ENCODE data around the gene ATL1.

The ATL1 gene

DNA sequence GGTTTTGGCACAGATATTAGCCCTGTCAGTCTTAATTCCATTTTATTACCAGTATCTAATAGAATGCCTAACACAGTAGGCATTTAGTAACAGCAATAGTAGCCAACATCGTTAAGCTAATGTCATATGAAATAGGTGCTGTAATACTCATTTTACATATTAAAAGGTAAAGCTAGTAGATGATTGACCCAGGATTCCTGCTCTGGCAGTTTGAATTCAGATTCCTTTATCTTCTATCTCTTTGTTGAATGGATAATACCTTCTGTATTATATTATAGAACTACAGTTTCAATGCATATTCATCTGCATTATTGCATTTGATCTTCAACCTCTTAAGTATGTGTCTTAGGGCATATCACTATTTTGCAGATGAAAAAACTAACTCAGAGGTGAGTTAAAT is 2.9 kb downstream of the ATL1 start:
- no peak overlapping the region for H3K27ac ChIP-seq (ENCODE audit: low read length)
- H3K4me3 ChIP-seq (ENCODE audit: low read length), result no peak overlapping the region
- no peaks in the 10 kb centered on the region for H3K4me1 ChIP-seq (ENCODE audit: control insufficient read depth, insufficient read depth, low read length)
- no peaks in the 10 kb centered on the region for H3K9me3 ChIP-seq (ENCODE audit: control insufficient read depth, insufficient read depth, low read length)
- no peaks in the 10 kb centered on the region for H3K36me3 ChIP-seq (ENCODE audit: control insufficient read depth, insufficient read depth, low read length)
- no CpG with 5 or more reads among the region's 1 CpG for WGBS (ENCODE audit: insufficient coverage, insufficient read length)
- no peaks in the 10 kb centered on the region for H3K27me3 ChIP-seq (ENCODE audit: control insufficient read depth, insufficient read depth, low read length)
- no peak for DNase-seq (ENCODE audit: low read depth, low spot score)

- Histone ChIP-seq H3K4me1 (ENCODE audit: control insufficient read depth, insufficient read depth, low read length) (no peaks in the 10 kb centered on the region), H3K27me3 (ENCODE audit: control insufficient read depth, insufficient read depth, low read length) (no peaks in the 10 kb centered on the region), H3K9me3 (ENCODE audit: control insufficient read depth, insufficient read depth, low read length) (no peaks in the 10 kb centered on the region), H3K27ac (ENCODE audit: low read length) (no peak overlapping the region), H3K36me3 (ENCODE audit: control insufficient read depth, insufficient read depth, low read length) (no peaks in the 10 kb centered on the region), H3K4me3 (ENCODE audit: low read length) (no peak overlapping the region)
- no peak for DNase-seq (ENCODE audit: low read depth, low spot score)
These were observed 9.8 kb downstream of the ATL1 start for GRCh38 chr14:50569714-50570274.

DNA sequence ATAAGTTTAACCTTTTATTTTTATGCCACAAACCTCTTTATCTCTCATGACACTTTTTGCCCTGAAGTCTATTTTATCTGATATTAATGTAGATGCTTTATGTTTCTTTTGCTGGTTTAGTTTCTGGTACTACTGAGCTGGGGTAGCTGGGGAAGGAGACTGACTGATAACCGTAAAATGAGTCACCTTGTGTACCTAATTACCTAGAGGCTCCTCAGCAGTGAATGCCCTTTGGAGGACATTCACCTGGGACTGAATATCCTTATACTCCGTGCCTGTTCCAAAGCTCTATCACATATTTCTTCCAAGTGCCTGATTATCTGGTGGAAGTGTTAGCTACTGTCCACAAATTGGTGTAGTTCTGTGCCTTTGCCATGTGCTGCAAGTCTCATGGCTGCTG is 13.9 kb downstream of the ATL1 start:
- no peak for DNase-seq (ENCODE audit: low read depth, low spot score)
- Histone ChIP-seq H3K4me1 (ENCODE audit: control insufficient read depth, insufficient read depth, low read length) (no peaks in the 10 kb centered on the region), H3K4me3 (ENCODE audit: low read length) (no peak overlapping the region), H3K27ac (ENCODE audit: low read length) (no peak overlapping the region), H3K9me3 (ENCODE audit: control insufficient read depth, insufficient read depth, low read length) (no peaks in the 10 kb centered on the region), H3K27me3 (ENCODE audit: control insufficient read depth, insufficient read depth, low read length) (no peaks in the 10 kb centered on the region), H3K36me3 (ENCODE audit: control insufficient read depth, insufficient read depth, low read length) (no peaks in the 10 kb centered on the region)
- no CpG with 5 or more reads among the region's 2 CpGs for WGBS (ENCODE audit: insufficient coverage, insufficient read length)

DNA sequence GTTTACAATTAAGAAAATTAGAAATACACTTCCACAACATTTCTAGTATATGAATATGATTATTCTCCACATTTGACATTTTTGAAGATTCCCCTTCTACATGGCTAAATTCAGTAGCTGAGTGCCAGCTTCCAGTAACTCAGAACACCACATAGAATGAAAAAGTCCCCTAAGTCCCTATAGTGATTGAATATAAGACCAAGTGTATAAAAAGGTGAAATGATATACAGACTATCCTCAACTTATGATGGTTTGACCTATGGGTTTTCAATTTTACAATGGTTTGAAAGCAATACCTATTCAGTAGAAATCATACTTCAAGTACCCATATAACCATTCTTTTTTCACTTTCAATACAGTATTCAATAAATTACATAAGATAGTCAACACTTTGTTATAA is 15.8 kb downstream of the ATL1 start:
- Histone ChIP-seq H3K9me3 (ENCODE audit: control insufficient read depth, insufficient read depth, low read length) (no peaks in the 10 kb centered on the region), H3K4me1 (ENCODE audit: control insufficient read depth, insufficient read depth, low read length) (no peaks in the 10 kb centered on the region), H3K27ac (ENCODE audit: low read length) (no peak overlapping the region), H3K36me3 (ENCODE audit: control insufficient read depth, insufficient read depth, low read length) (no peaks in the 10 kb centered on the region), H3K27me3 (ENCODE audit: control insufficient read depth, insufficient read depth, low read length) (no peaks in the 10 kb centered on the region), H3K4me3 (ENCODE audit: low read length) (no peak overlapping the region)
- DNase-seq (ENCODE audit: low read depth, low spot score), result no peak

GRCh38 chr14:50577982-50578381 is 18.0 kb downstream of the ATL1 start:
- Histone ChIP-seq H3K36me3 (ENCODE audit: control insufficient read depth, insufficient read depth, low read length) (no peaks in the 10 kb centered on the region), H3K4me3 (ENCODE audit: low read length) (no peak overlapping the region), H3K9me3 (ENCODE audit: control insufficient read depth, insufficient read depth, low read length) (no peaks in the 10 kb centered on the region), H3K27me3 (ENCODE audit: control insufficient read depth, insufficient read depth, low read length) (no peaks in the 10 kb centered on the region), H3K27ac (ENCODE audit: low read length) (no peak overlapping the region), H3K4me1 (ENCODE audit: control insufficient read depth, insufficient read depth, low read length) (no peaks in the 10 kb centered on the region)
- no peak for DNase-seq (ENCODE audit: low read depth, low spot score)

GRCh38 chr14:50578433-50578832 is 18.5 kb downstream of the ATL1 start:
- Histone ChIP-seq H3K27ac (ENCODE audit: low read length) (no peak overlapping the region), H3K36me3 (ENCODE audit: control insufficient read depth, insufficient read depth, low read length) (no peaks in the 10 kb centered on the region), H3K4me1 (ENCODE audit: control insufficient read depth, insufficient read depth, low read length) (no peaks in the 10 kb centered on the region), H3K9me3 (ENCODE audit: control insufficient read depth, insufficient read depth, low read length) (no peaks in the 10 kb centered on the region), H3K27me3 (ENCODE audit: control insufficient read depth, insufficient read depth, low read length) (no peaks in the 10 kb centered on the region), H3K4me3 (ENCODE audit: low read length) (no peak overlapping the region)
- DNase-seq (ENCODE audit: low read depth, low spot score), result no peak

DNA sequence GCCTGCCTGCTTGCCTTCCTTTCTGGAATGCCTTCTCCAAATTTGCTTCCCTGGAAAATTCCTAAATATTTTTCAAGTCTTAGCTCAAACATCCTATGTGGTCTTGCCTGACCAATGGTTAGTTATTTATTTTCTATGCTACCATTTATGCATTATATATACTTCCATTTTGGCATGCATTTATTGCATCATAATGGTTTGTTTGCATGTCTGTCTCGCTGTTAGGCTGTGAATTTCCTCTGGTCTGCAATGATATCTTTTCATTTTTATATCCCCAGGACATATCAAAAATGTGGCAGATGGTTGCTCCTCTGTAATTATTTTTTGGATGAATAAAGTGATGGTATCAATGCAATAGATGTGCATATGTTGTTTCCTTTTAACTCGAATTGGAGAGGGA is 30.5 kb downstream of the ATL1 start:
- Histone ChIP-seq H3K36me3 (ENCODE audit: control insufficient read depth, insufficient read depth, low read length) (no peaks in the 10 kb centered on the region), H3K4me3 (ENCODE audit: low read length) (no peak overlapping the region), H3K9me3 (ENCODE audit: control insufficient read depth, insufficient read depth, low read length) (no peaks in the 10 kb centered on the region), H3K27ac (ENCODE audit: low read length) (no peak overlapping the region), H3K4me1 (ENCODE audit: control insufficient read depth, insufficient read depth, low read length) (no peaks in the 10 kb centered on the region), H3K27me3 (ENCODE audit: control insufficient read depth, insufficient read depth, low read length) (no peaks in the 10 kb centered on the region)
- WGBS (ENCODE audit: insufficient coverage, insufficient read length), result no CpG with 5 or more reads among the region's 2 CpGs
- DNase-seq (ENCODE audit: low read depth, low spot score), result no peak

- no peaks in the 10 kb centered on the region for H3K9me3 ChIP-seq (ENCODE audit: control insufficient read depth, insufficient read depth, low read length)
- no peaks in the 10 kb centered on the region for H3K36me3 ChIP-seq (ENCODE audit: control insufficient read depth, insufficient read depth, low read length)
- H3K4me3 ChIP-seq (ENCODE audit: low read length), result no peak overlapping the region
- H3K27me3 ChIP-seq (ENCODE audit: control insufficient read depth, insufficient read depth, low read length), result no peaks in the 10 kb centered on the region
- no peak overlapping the region for H3K27ac ChIP-seq (ENCODE audit: low read length)
- no peak for DNase-seq (ENCODE audit: low read depth, low spot score)
- H3K4me1 ChIP-seq (ENCODE audit: control insufficient read depth, insufficient read depth, low read length), result no peaks in the 10 kb centered on the region
- WGBS (ENCODE audit: insufficient coverage, insufficient read length), result no CpG with 5 or more reads among the region's 8 CpGs
These were observed 34.8 kb downstream of the ATL1 start for GRCh38 chr14:50594577-50595316.

- H3K4me3 ChIP-seq (ENCODE audit: low read length), result no peak overlapping the region
- no peaks in the 10 kb centered on the region for H3K27me3 ChIP-seq (ENCODE audit: control insufficient read depth, insufficient read depth, low read length)
- no peaks in the 10 kb centered on the region for H3K9me3 ChIP-seq (ENCODE audit: control insufficient read depth, insufficient read depth, low read length)
- DNase-seq (ENCODE audit: low read depth, low spot score), result no peak
- no peak overlapping the region for H3K27ac ChIP-seq (ENCODE audit: low read length)
- no peaks in the 10 kb centered on the region for H3K4me1 ChIP-seq (ENCODE audit: control insufficient read depth, insufficient read depth, low read length)
- H3K36me3 ChIP-seq (ENCODE audit: control insufficient read depth, insufficient read depth, low read length), result no peaks in the 10 kb centered on the region
These were observed 38.8 kb downstream of the ATL1 start for GRCh38 chr14:50598765-50599164.

DNA sequence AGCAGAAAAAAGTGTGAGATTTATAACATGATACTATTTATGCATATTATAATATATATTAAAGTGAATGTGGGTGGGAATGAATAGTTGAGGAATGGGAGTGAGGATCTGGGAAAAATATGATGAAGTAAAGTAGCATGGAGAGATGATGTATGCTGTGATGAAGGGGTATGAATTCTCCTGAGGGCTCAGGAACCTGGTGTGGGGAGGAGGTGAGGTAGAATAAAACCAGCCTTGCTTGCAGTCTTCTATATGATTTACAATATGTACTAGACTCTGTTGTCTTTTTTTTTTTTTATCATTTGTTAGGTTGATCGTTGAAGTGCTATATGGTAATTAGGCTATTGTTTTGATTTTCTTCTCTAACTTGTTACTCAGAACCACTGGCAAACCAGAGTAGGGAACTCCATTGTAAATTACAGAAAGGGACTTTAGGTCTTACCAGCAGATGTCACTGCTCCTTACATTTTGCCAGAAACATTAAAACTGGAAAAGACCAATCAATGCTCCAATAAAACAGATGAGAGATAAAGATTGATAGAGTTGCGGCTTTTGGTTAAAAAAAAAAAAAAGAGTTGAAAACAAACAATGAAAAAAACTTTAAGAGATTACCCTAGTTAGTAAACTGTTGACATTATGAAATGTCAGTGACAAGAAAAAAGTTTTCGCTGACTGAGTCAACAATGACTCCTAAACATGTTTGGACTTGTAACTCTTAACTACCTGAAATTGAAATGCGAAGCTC is 39.9 kb downstream of the ATL1 start:
- no peaks in the 10 kb centered on the region for H3K4me1 ChIP-seq (ENCODE audit: control insufficient read depth, insufficient read depth, low read length)
- H3K27me3 ChIP-seq (ENCODE audit: control insufficient read depth, insufficient read depth, low read length), result no peaks in the 10 kb centered on the region
- no peak overlapping the region for H3K27ac ChIP-seq (ENCODE audit: low read length)
- no peaks in the 10 kb centered on the region for H3K36me3 ChIP-seq (ENCODE audit: control insufficient read depth, insufficient read depth, low read length)
- peak; percentile 27 for DNase-seq (ENCODE audit: low read depth, low spot score)
- WGBS (ENCODE audit: insufficient coverage, insufficient read length), result no CpG with 5 or more reads among the region's 4 CpGs
- H3K9me3 ChIP-seq (ENCODE audit: control insufficient read depth, insufficient read depth, low read length), result no peaks in the 10 kb centered on the region
- no peak overlapping the region for H3K4me3 ChIP-seq (ENCODE audit: low read length)

DNA sequence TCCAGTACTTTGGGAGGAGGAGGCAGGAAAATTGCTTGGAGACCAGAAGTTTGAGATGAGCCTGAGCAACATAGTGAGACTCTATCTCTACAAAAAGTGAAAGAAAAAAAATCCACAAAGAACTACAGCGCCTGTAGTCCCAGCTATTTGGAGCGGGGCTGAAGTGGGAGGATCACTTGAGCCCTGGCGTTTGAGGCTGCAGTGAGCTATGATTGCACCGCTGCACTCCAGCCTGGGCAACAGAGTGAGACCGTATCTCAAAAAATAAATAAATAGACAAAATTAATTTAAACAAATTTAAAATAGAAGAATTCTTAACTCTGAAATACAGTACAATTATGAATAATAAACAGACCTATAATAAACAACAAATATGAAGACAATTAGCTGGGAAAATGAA is 40.9 kb downstream of the ATL1 start:
- no peaks in the 10 kb centered on the region for H3K27me3 ChIP-seq (ENCODE audit: control insufficient read depth, insufficient read depth, low read length)
- no peak overlapping the region for H3K4me3 ChIP-seq (ENCODE audit: low read length)
- no peaks in the 10 kb centered on the region for H3K4me1 ChIP-seq (ENCODE audit: control insufficient read depth, insufficient read depth, low read length)
- no CpG with 5 or more reads among the region's 5 CpGs for WGBS (ENCODE audit: insufficient coverage, insufficient read length)
- H3K36me3 ChIP-seq (ENCODE audit: control insufficient read depth, insufficient read depth, low read length), result no peaks in the 10 kb centered on the region
- H3K27ac ChIP-seq (ENCODE audit: low read length), result no peak overlapping the region
- no peaks in the 10 kb centered on the region for H3K9me3 ChIP-seq (ENCODE audit: control insufficient read depth, insufficient read depth, low read length)
- DNase-seq (ENCODE audit: low read depth, low spot score), result no peak

Measured in iPS DF 6.9 (cell line).